Hepatocyte (in vitro differentiated cells): ENCODE results near the gene NEMP1. TPM values are rescaled to one million over a fixed set of nuclear protein-coding genes. Genes with fewer than 3 reads are reported as not detected.

Experiments used
- DNase-seq: peaks from one replicate; pipeline ENCODE4 v3.0.0-alpha.2; 2016; ENCODE audit warnings: low spot score
- H2AFZ ChIP-seq: fragments of 200-600 bp; sonication (generic); 2 replicates; pipeline ENCODE4 v1.6.0; 2016; ENCODE audit warnings: antibody characterized with exemption, mild to moderate bottlenecking
- H3K27ac ChIP-seq: fragments of 200-600 bp; sonication (generic); 2 replicates; pipeline ENCODE4 v1.5.1; 2016; ENCODE audit warnings: mild to moderate bottlenecking
- H3K27me3 ChIP-seq: fragments of 200-600 bp; sonication (generic); 2 replicates; pipeline ENCODE4 v1.6.1; 2016
- H3K36me3 ChIP-seq: fragments of 200-600 bp; sonication (generic); replicated peaks from 2 replicates; pipeline ENCODE4 v1.5.1; 2016; ENCODE audit warnings: low read depth; ENCODE audit not compliant: insufficient read depth
- H3K4me1 ChIP-seq: fragments of 200-600 bp; sonication (generic); 2 replicates; pipeline ENCODE4 v1.5.1; 2016; ENCODE audit warnings: mild to moderate bottlenecking, moderate library complexity; ENCODE audit not compliant: insufficient read depth
- H3K4me2 ChIP-seq: fragments of 200-600 bp; sonication (generic); 2 replicates; pipeline ENCODE4 v1.6.0; 2016
- H3K4me3 ChIP-seq: fragments of 200-600 bp; sonication (generic); 2 replicates; pipeline ENCODE4 v1.5.1; 2016; ENCODE audit warnings: mild to moderate bottlenecking
- H3K79me2 ChIP-seq: fragments of 200-600 bp; sonication (generic); 2 replicates; pipeline ENCODE4 v1.6.0; 2017; ENCODE audit warnings: mild to moderate bottlenecking
- H3K9me2 ChIP-seq: fragments of 200-600 bp; sonication (generic); replicated peaks from 2 replicates; pipeline ENCODE4 v1.6.0; 2017; ENCODE audit warnings: mild to moderate bottlenecking; ENCODE audit not compliant: insufficient read depth
- H3K9me3 ChIP-seq: fragments of 200-600 bp; sonication (generic); 2 replicates; pipeline ENCODE4 v1.5.1; 2016; ENCODE audit warnings: low read depth, mild to moderate bottlenecking
- H4K20me1 ChIP-seq: fragments of 200-600 bp; sonication (generic); 2 replicates; pipeline ENCODE4 v1.6.0; 2016; ENCODE audit warnings: mild to moderate bottlenecking; ENCODE audit not compliant: insufficient read depth, poor library complexity, severe bottlenecking
- CTCF ChIP-seq: fragments of 200-600 bp; sonication (generic); IDR thresholded peaks from 2 replicates; pipeline ENCODE4 v1.5.1; 2016; ENCODE audit warnings: antibody characterized with exemption, mild to moderate bottlenecking; ENCODE audit not compliant: poor library complexity
- EZH2 ChIP-seq: fragments of 200-600 bp; sonication (generic); IDR thresholded peaks from 2 replicates; pipeline ENCODE4 v1.6.1; 2016; ENCODE audit warnings: antibody characterized with exemption, mild to moderate bottlenecking, borderline replicate concordance
- EZH2phosphoT487 ChIP-seq: fragments of 200-600 bp; sonication (generic); IDR thresholded peaks from one replicate; pipeline ENCODE4 v1.6.1; 2018; ENCODE audit warnings: antibody characterized with exemption, mild to moderate bottlenecking, low read depth, moderate library complexity; ENCODE audit not compliant: unreplicated experiment, severe bottlenecking
- WGBS: methylation state at CpG from one replicate; pipeline ENCODE4 v1.1.6; 2016; ENCODE audit warnings: low lambda C conversion rate; ENCODE audit errors: missing lambda C conversion rate; 5-methylcytosine and 5-hydroxymethylcytosine counted together
- polyA plus RNA-seq: library from polyadenylated mRNA; unstranded; fragments of >200 nt; fragmentation: Nextera tagmentation; extraction: Ambion mirVana; gene quantifications from 2 replicates; pipeline ENCODE4 v1.2.1, GENCODE V29; 2016
- total RNA-seq: library from RNA; depleted of rRNA; stranded (reverse); fragments of >200 nt; gene quantifications from 2 replicates; pipeline ENCODE4 v1.2.3, GENCODE V29; 2014

NEMP1 gene
- total and polyA plus RNA-seq, 2 experiments from 2014 or later, result 6.2 to 9.3 TPM

GRCh38 chr12:57090924-57091637, 12.5 kb upstream of the NEMP1 start:
- Histone ChIP-seq H3K36me3 (peaks cover 3% of the 10 kb centered on the region), H3K9me2 (no peaks in the 10 kb centered on the region), H3K79me2 (peaks cover 47% of the 10 kb centered on the region), H3K27ac (peak overlapping the region; percentile 100), H3K4me2 (peak overlapping the region; percentile 89), H3K27me3 (no peaks in the 10 kb centered on the region), H3K4me3 (peak overlapping the region; percentile 90), H4K20me1 (peaks cover 37% of the 10 kb centered on the region), H3K4me1 (peaks cover 32% of the 10 kb centered on the region), H3K9me3 (no peaks in the 10 kb centered on the region), H2AFZ (no peak overlapping the region)
- TF ChIP-seq EZH2phosphoT487, result no peak
- no peak for DNase-seq
- 79% methylated on average over 21 of the region's 22 CpGs for WGBS

- Histone ChIP-seq H3K79me2 (peaks cover 47% of the 10 kb centered on the region), H4K20me1 (peaks cover 37% of the 10 kb centered on the region), H3K4me3 (peak overlapping the region; percentile 90), H3K27me3 (no peaks in the 10 kb centered on the region), H3K4me1 (peaks cover 38% of the 10 kb centered on the region), H3K4me2 (peak overlapping the region; percentile 89), H3K36me3 (peaks cover 3% of the 10 kb centered on the region), H3K27ac (peak overlapping the region; percentile 100), H3K9me2 (no peaks in the 10 kb centered on the region), H3K9me3 (no peaks in the 10 kb centered on the region), H2AFZ (no peak overlapping the region)
- TF ChIP-seq EZH2phosphoT487, result no peak
- no peak for TF ChIP-seq CTCF
- no peak for TF ChIP-seq EZH2
- WGBS, result 42% methylated on average over 6 of the region's 6 CpGs
- DNase-seq, result no peak
Measured at GRCh38 chr12:57090490-57090889, 11.9 kb upstream of the NEMP1 start.

- H3K9me3 ChIP-seq, result no peaks in the 10 kb centered on the region
- peaks cover 37% of the 10 kb centered on the region for H4K20me1 ChIP-seq
- peak overlapping the region; percentile 100 for H3K27ac ChIP-seq
- DNase-seq, result peak; percentile 83
- no peaks in the 10 kb centered on the region for H3K27me3 ChIP-seq
- peak overlapping the region; percentile 89 for H3K4me2 ChIP-seq
- peaks cover 3% of the 10 kb centered on the region for H3K36me3 ChIP-seq
- 1% methylated on average over 38 of the region's 45 CpGs for WGBS
- no peak overlapping the region for H2AFZ ChIP-seq
- no peaks in the 10 kb centered on the region for H3K9me2 ChIP-seq
- peak overlapping the region; percentile 90 for H3K4me3 ChIP-seq
- no peak for TF ChIP-seq EZH2
- TF ChIP-seq CTCF, result no peak
- TF ChIP-seq EZH2phosphoT487, result no peak
- H3K79me2 ChIP-seq, result peaks cover 47% of the 10 kb centered on the region
- peaks cover 44% of the 10 kb centered on the region for H3K4me1 ChIP-seq
Measured at GRCh38 chr12:57089271-57090245, 11.0 kb upstream of the NEMP1 start.
